SK-N-SH treated with all-trans-retinoic acid at 6 μM for 48 hours (cell line): ENCODE data around the gene PTPRN2.

Source experiments
- ARNTL ChIP-seq: fragments of 450-650 bp; formaldehyde crosslinking; IDR thresholded peaks from 2 replicates; pipeline ENCODE4 v1.5.0; 2020; ENCODE audit warnings: low read depth, mild to moderate bottlenecking, moderate library complexity, borderline replicate concordance
- BACH2 ChIP-seq: fragments of 250-450 bp; sonication (Bioruptor Pico); IDR thresholded peaks from 2 replicates; pipeline ENCODE4 v1.9.0; 2021; ENCODE audit warnings: mild to moderate bottlenecking, borderline replicate concordance
- ESRRG ChIP-seq: fragments of 250-450 bp; sonication (Bioruptor Pico); IDR thresholded peaks from 2 replicates; pipeline ENCODE4 v1.6.1; 2021; ENCODE audit warnings: mild to moderate bottlenecking
- GLIS3 ChIP-seq: fragments of 250-450 bp; sonication (Bioruptor Pico); IDR thresholded peaks from 2 replicates; pipeline ENCODE4 v1.5.0; 2020; ENCODE audit warnings: mild to moderate bottlenecking, moderate library complexity
- PATZ1 ChIP-seq: fragments of 250-450 bp; sonication (Bioruptor Pico); IDR thresholded peaks from 2 replicates; pipeline ENCODE4 v1.8.0; 2020; ENCODE audit warnings: mild to moderate bottlenecking, moderate library complexity, borderline replicate concordance
- PPARA ChIP-seq: fragments of 250-450 bp; sonication (Bioruptor Pico); IDR thresholded peaks from 2 replicates; pipeline ENCODE4 v1.5.0; 2020; ENCODE audit warnings: mild to moderate bottlenecking, borderline replicate concordance
- RARB ChIP-seq: fragments of 250-450 bp; sonication (Bioruptor Pico); IDR thresholded peaks from 2 replicates; pipeline ENCODE4 v1.8.0; 2021; ENCODE audit warnings: mild to moderate bottlenecking, moderate library complexity
- TCF4 ChIP-seq: fragments of 250-450 bp; sonication (Bioruptor Pico); IDR thresholded peaks from 2 replicates; pipeline ENCODE4 v1.8.0; 2021; ENCODE audit warnings: mild to moderate bottlenecking, moderate library complexity, borderline replicate concordance
- TOX ChIP-seq: fragments of 250-450 bp; sonication (Bioruptor Pico); IDR thresholded peaks from 2 replicates; pipeline ENCODE4 v1.8.0; 2021; ENCODE audit warnings: mild to moderate bottlenecking, moderate library complexity, borderline replicate concordance
- ZFP3 ChIP-seq: fragments of 250-450 bp; sonication (Bioruptor Pico); IDR thresholded peaks from 2 replicates; pipeline ENCODE4 v1.5.0; 2020; ENCODE audit warnings: mild to moderate bottlenecking, moderate library complexity
- ZNF8 ChIP-seq: fragments of 450-650 bp; formaldehyde crosslinking; IDR thresholded peaks from 2 replicates; pipeline ENCODE4 v1.5.0; 2020; ENCODE audit warnings: mild to moderate bottlenecking, moderate library complexity
- TF ChIP-seq, protein P1 (sequence below): fragments of 250-450 bp; sonication (Bioruptor Pico); IDR thresholded peaks from 2 replicates; pipeline ENCODE4 v1.5.1; 2020; ENCODE audit warnings: low read depth, mild to moderate bottlenecking, moderate library complexity
- TF ChIP-seq, protein P2 (sequence below): fragments of 250-450 bp; sonication (Bioruptor Pico); IDR thresholded peaks from 2 replicates; pipeline ENCODE4 v1.5.1; 2021; ENCODE audit warnings: mild to moderate bottlenecking, moderate library complexity

- no peak for TF ChIP-seq BACH2 (CRISPR knock-in tag)
- TF ChIP-seq RARB = no peak
- TF ChIP-seq ZNF8 (CRISPR knock-in tag) = no peak
- no peak for TF ChIP-seq TCF4 (CRISPR knock-in tag)
- no peak for TF ChIP-seq ZFP3 (CRISPR knock-in tag)
- TF ChIP-seq TOX (CRISPR knock-in tag) = no peak
- TF ChIP-seq ARNTL (CRISPR knock-in tag) = no peak
- no peak for TF ChIP-seq ESRRG (CRISPR knock-in tag)
- TF ChIP-seq, protein P1, sequence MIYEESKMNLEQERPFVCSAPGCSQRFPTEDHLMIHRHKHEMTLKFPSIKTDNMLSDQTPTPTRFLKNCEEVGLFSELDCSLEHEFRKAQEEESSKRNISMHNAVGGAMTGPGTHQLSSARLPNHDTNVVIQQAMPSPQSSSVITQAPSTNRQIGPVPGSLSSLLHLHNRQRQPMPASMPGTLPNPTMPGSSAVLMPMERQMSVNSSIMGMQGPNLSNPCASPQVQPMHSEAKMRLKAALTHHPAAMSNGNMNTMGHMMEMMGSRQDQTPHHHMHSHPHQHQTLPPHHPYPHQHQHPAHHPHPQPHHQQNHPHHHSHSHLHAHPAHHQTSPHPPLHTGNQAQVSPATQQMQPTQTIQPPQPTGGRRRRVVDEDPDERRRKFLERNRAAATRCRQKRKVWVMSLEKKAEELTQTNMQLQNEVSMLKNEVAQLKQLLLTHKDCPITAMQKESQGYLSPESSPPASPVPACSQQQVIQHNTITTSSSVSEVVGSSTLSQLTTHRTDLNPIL (CRISPR knock-in tag) = no peak
- TF ChIP-seq PATZ1 (CRISPR knock-in tag) = no peak
- TF ChIP-seq, protein P2, sequence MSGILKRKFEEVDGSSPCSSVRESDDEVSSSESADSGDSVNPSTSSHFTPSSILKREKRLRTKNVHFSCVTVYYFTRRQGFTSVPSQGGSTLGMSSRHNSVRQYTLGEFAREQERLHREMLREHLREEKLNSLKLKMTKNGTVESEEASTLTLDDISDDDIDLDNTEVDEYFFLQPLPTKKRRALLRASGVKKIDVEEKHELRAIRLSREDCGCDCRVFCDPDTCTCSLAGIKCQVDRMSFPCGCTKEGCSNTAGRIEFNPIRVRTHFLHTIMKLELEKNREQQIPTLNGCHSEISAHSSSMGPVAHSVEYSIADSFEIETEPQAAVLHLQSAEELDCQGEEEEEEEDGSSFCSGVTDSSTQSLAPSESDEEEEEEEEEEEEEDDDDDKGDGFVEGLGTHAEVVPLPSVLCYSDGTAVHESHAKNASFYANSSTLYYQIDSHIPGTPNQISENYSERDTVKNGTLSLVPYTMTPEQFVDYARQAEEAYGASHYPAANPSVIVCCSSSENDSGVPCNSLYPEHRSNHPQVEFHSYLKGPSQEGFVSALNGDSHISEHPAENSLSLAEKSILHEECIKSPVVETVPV (CRISPR knock-in tag) = no peak
- no peak for TF ChIP-seq PPARA (CRISPR knock-in tag)
- no peak for TF ChIP-seq GLIS3 (CRISPR knock-in tag)
Measured at GRCh38 chr7:157682064-157682945, 905.3 kb downstream of the PTPRN2 start.
